LHCN-M2 (cell line): ENCODE measurements around the gene MAP4K5. TPM values are rescaled to one million over a fixed set of nuclear protein-coding genes. Genes with fewer than 3 reads are reported as not detected.
A peak's percentile ranks its signal among the peaks of the same experiment; 100 is the strongest.
"Not testable (repeated sequence)": the region's sequence is repeated elsewhere in the genome, so short reads cannot be mapped to it uniquely, and the experiment has no call there.

Experiments used
- DNase-seq: peaks from one replicate; pipeline ENCODE4 v3.0.0-alpha.2; 2012; ENCODE audit warnings: low read depth
- polyA plus RNA-seq: library from polyadenylated mRNA; unstranded; fragments of >200 nt; gene quantifications from one replicate; pipeline ENCODE4 v1.2.1, GENCODE V29; 2012; ENCODE audit warnings: missing spikeins
- total RNA-seq: library from RNA; depleted of rRNA; stranded (reverse); fragments of >200 nt; gene quantifications from 2 replicates; pipeline ENCODE4 v1.2.3, GENCODE V29; 2014; rRNA removed

Gene MAP4K5
- 149 and 175 TPM in 2 replicates for total RNA-seq
- polyA plus RNA-seq = 16.4 TPM

DNA sequence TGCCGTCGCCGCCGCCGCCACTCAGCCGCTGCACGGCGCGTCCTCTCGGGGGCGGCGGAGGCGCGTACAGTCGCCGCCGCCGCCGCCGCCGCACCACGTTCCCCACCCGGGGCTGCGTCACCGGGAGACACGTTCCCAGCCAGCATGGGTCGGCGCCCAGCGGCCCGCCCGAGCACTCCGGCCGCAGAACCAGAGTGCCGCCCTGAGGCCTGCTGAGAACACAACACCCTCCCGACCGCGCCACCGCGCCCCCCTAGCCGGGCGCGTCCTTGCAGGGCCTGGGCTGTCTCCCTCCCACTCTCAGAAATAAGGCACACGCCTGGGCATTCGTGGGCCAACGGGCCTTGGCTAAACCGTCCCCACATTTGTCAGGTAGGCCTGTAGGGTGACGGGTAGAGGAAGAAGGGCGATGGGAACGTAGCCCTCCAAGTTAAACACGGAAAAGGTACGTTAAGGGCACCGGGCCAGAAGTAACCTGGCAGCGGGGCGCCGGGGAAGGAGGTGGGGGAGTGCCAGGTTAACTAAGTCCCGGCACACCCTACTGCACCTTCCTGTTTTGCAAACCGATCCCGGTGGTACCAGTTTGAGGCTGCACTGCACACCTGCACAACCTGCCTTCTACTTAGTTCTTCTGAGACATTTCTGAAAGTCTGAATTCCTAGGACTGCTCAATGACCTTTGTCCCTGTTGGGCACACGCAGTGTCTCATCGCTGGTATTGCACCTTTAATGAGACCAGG, at the start of gene MAP4K5:
Gene MAP4K5 (minus strand): TSS at position 68 of the 739 bp plus-strand sequence. CDS start 520 bp downstream, outside the sequence.
- peak; percentile 88 for DNase-seq

DNA sequence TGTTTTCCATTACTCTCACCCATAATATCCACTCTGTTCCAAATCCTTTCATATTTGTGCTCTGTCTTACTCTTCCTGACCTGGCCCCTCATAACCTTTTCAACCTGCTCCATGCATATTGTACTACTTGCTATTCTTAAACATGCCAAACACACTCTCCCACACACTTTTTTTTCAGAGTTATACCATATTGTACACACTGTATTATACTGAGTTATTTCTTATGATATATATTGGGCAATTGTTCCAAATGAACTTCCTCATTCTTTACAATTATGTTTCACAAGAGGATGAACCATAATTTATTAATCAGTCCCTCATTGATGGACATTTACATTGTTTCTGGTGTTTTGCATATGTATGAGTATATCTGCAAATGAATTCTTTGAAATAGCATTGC, 46.1 kb upstream of the MAP4K5 start:
- DNase-seq = no peak

GRCh38 chr14:50577982-50578381, 45.6 kb upstream of the MAP4K5 start:
- no peak for DNase-seq

GRCh38 chr14:50575769-50576168, 43.4 kb upstream of the MAP4K5 start:
- DNase-seq = no peak

DNA sequence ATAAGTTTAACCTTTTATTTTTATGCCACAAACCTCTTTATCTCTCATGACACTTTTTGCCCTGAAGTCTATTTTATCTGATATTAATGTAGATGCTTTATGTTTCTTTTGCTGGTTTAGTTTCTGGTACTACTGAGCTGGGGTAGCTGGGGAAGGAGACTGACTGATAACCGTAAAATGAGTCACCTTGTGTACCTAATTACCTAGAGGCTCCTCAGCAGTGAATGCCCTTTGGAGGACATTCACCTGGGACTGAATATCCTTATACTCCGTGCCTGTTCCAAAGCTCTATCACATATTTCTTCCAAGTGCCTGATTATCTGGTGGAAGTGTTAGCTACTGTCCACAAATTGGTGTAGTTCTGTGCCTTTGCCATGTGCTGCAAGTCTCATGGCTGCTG, 41.5 kb upstream of the MAP4K5 start:
- DNase-seq = no peak

- DNase-seq = no peak
Observed at GRCh38 chr14:50569714-50570274, 37.4 kb upstream of the MAP4K5 start.

DNA sequence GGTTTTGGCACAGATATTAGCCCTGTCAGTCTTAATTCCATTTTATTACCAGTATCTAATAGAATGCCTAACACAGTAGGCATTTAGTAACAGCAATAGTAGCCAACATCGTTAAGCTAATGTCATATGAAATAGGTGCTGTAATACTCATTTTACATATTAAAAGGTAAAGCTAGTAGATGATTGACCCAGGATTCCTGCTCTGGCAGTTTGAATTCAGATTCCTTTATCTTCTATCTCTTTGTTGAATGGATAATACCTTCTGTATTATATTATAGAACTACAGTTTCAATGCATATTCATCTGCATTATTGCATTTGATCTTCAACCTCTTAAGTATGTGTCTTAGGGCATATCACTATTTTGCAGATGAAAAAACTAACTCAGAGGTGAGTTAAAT, 30.5 kb upstream of the MAP4K5 start:
- DNase-seq = no peak

DNA sequence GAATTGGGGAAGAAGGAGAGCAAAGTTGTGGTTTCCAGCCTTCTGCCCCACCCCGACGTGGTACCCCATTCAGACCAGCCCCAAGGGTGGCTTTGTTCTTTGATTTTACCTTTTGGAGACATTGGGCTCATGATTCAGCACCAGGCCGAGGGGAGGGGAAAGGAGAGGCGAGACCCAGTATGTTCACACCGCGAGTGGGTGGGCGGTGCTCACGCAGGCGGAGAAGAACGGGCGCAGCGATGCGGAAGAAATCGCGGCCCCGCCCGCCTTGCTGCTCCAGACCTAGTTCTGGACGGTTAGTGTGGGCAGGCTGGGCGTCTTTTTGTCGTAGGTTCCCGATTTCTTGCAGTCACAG, 28.5 kb upstream of the MAP4K5 start:
- peak; percentile 81 for DNase-seq

GRCh38 chr14:50559990-50560930, 27.9 kb upstream of the MAP4K5 start, which contains the start of gene ATL1:
ATL1 (plus strand) TSS chr14:50560145; CDS start chr14:50560266, 121 bp downstream.
- peak; percentile 79 for DNase-seq

DNA sequence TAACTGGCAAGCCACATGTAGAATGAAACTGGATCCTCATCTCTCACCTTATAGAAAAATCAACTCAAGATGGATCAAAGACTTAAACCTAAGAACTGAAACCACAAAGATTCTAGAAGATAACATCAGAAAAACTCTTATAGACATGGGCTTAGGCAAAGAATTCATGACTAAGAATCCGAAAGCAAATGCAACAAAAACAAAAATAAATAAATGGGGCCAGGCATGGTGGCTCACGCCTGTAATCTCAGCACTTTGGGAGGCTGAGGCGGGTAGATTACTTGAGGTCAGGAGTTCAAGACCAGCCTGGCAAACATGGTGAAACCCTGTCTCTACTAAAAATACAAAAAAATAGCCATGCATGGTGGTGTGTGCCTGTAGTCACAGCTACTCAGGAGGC, 20.4 kb upstream of the MAP4K5 start:
- not testable (repeated sequence) for DNase-seq

DNA sequence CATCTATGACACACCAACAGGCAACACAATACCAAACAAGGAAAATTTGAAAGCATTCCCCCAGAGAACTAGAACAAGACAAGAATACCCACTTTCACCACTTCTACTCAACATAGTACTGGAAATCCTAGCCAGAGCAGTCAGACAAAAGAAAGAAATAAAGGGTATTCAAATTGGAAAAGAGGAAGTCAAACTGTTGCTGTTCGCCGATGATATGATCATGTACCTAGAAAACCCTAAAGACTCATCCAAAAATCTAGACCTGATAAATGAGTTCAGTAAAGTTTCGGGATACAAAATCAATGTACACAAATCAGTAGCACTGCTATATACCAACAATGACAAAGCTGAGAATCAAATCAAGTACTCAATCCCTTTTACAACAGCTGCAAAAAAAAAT, 19.5 kb upstream of the MAP4K5 start:
- DNase-seq = no peak

- DNase-seq = no peak
Observed at GRCh38 chr14:50550294-50550693, 17.9 kb upstream of the MAP4K5 start.

GRCh38 chr14:50545618-50546017, 13.2 kb upstream of the MAP4K5 start:
- DNase-seq = no peak

- peak; percentile 46 for DNase-seq
Observed at GRCh38 chr14:50544911-50545310, 12.5 kb upstream of the MAP4K5 start.

DNA sequence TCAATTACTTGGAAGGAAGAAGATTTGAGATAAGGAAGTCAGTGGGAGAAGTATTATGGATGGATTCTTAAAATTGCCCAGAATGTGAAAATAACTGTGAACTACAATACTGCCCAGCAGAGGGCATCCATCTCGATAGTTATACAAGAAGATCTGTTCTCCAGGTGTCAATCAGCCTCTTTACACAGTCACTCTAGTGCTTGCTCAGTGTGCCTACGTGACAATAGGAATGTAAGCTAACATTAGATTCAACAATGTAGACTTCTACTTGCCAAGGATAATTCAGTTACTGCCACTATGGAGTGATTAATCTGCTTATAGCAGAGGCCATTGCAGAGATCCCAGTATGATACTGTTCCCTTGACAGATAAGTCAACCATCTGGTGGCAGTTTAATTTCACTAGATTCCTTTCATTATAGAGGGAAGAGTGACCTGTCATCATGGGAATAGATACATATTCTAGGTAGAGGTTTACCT, 10.6 kb upstream of the MAP4K5 start:
- DNase-seq = peak; percentile 63

GRCh38 chr14:50541159-50541567, 8.8 kb upstream of the MAP4K5 start:
- DNase-seq = no peak

- DNase-seq = no peak
Observed at GRCh38 chr14:50539051-50539450, 6.7 kb upstream of the MAP4K5 start.

DNA sequence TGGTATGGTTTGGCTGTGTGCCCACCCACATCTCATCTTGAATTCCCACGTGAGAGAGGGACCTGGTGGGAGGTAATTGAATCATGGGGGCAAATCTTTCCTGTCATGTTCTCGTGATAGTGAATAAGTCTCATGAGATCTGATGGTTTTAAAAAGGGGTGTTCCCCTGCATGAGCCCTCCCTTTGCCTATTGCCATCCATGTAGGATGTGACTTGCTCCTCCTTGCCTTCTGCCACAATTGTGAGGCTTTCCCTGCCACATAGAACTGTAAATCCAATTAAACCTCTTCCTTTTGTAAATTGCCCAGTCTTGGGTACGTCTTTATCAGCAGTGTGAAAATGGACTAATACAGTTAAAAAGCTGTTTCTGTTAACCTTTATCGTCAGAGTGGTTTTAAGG, 5.7 kb upstream of the MAP4K5 start:
- not testable (repeated sequence) for DNase-seq

- no peak for DNase-seq
Observed at GRCh38 chr14:50534997-50535396, 2.6 kb upstream of the MAP4K5 start.

- DNase-seq = no peak
Observed at GRCh38 chr14:50534416-50534815, 2.0 kb upstream of the MAP4K5 start.

- DNase-seq = peak; percentile 35
Observed at GRCh38 chr14:50533806-50534205, 1.4 kb upstream of the MAP4K5 start.

DNA sequence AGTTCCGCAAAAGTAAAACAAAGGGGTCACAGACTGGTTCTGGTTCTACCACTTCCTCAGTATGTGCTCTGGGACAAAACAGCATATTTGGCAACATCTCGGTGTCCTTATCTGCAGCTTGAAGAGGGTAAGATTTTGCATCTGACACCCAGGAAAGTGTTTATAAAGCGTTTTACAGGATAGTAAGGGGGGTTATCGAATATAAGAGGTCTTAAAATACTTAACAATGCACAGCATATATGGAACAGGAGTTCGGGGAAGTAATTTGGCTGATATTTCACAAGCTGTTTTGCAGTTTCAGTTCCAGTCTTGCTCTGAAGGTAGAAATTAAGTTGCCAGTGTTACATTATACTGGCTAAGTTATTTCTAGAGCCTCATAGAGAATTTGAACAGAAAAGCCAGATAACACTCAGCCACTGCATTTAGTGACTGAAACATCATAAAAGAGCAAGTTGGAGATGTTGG, 904 bp upstream of the MAP4K5 start:
- DNase-seq = no peak
